NCI-H748 treated with DMSO at 0.1 percent for 48 hours (cell line): Measurements from ENCODE around the gene ZNF136.
A peak's percentile ranks its signal among the peaks of the same experiment; 100 is the strongest.

Experiments used
- DNase-seq: peaks from one replicate; lab custom pipeline; 2025; lab: John Stamatoyannopoulos, UW

The ZNF136 gene

GRCh38 chr19:12194827-12195731 is 32.2 kb downstream of the ZNF136 start:
- DNase-seq, result peak; percentile 86

DNA sequence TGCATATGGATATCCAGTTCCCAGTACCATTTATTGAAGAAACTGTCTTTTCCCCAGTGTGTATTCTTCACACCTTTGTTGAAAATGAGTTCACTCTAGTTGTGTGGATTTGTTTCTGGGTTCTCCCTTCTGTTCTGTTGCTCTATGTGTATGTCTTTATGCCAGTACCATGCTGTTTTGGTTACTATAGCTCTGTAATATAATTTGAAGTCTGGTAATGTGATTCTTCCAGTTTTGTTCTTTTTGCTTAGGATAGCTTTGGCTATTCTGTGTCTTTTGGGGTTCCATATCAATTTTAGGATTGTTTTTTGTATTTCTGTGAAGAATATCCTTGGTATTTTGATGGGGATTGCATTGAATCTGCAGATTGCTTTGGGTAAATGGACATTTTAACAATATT is 35.2 kb downstream of the ZNF136 start:
- DNase-seq, result no peak

GRCh38 chr19:12199757-12200419 is 37.0 kb downstream of the ZNF136 start:
- DNase-seq, result no peak

DNA sequence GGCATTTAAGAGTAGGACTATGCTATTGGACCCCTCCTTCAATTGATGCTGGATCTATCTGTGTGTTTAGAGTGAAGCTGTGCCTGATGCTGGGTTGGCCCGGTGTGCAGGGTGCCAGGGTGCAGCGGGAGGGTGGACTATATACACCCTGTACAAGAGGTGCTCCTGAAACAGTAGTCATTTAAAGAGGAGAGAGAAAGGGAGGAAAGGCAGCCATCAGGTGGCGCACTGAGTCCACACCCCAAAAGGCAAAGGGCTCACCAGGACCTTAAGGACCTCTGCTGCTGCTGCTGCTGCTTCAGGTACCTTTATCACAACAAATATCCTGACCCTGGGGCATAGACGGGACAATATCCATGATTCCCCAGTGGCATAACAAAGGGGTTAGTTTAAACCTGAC is 39.4 kb downstream of the ZNF136 start:
- DNase-seq, result peak; percentile 35

DNA sequence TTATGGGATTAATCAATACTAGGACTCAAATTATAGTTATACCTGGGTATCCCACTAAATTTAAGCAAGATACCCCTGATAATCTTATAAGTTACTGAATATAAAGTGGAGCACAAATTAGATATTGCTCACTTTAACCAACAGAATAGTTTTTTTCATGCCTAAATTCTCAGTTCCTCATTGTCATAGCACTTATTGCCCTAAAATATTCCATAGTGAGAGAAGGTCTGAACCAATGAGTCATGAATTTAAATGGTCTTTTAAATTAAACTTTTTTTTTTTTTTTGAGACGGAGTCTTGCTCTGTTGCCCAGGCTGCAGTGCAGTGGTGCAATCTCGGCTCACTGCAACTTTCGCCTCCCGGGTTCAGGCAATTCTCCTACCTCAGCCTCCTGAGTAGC is 42.4 kb downstream of the ZNF136 start:
- DNase-seq, result no peak

- DNase-seq, result no peak
Observed at GRCh38 chr19:12208221-12208620, 45.3 kb downstream of the ZNF136 start.

DNA sequence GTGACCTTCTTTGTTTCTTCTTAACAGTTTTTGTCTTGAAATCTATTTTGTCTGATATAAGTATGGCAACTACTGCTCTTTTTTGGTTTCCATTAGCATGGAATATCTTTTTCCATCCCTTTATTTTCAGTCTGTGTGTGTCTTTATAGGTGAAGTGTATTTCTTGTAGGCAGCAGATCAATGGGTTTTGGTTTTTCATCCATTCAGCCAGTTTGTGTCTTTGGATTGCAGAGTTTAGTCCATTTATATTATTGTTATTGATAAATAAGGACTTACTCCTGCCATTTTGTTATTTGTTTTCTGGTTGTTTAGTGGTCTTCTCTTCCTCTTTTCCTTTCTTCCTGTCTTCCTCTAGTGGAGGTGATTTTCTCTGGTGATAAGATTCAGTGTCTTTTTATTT is 54.4 kb downstream of the ZNF136 start:
- DNase-seq, result no peak

DNA sequence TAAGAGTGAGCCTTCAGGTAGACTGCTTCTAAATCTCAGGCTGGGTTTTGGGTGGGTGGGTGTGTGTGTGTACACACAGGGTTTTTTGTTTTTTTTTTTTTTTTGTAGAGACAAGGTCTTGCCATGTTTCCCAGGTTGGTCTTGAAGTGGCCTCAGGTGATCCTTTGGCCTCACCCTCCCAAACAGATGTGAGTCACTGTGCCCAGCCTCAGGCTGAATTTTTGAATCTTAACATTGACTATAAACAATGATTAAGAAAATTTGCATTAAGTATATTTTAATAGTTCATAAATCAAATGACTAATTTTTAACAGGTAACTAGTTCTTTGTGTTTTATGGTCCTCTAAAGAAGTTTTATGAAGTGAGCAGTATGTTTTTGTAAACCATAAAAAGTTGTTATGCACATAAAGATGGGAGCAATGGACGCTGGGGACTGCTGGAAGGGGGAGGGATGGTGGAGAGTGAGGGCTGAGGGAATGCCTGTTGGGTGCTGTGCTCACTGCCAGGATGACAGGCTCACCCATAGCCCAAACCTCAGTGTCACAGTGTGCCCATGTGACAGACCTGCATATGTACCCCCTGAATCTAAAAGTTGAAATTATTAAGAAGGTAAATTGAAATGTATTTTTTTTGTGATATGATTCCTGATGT is 60.2 kb downstream of the ZNF136 start:
- no peak for DNase-seq

- DNase-seq, result no peak
Observed at GRCh38 chr19:12224676-12225075, 61.8 kb downstream of the ZNF136 start.

- DNase-seq, result no peak
Observed at GRCh38 chr19:12229990-12230389, 67.1 kb downstream of the ZNF136 start.

DNA sequence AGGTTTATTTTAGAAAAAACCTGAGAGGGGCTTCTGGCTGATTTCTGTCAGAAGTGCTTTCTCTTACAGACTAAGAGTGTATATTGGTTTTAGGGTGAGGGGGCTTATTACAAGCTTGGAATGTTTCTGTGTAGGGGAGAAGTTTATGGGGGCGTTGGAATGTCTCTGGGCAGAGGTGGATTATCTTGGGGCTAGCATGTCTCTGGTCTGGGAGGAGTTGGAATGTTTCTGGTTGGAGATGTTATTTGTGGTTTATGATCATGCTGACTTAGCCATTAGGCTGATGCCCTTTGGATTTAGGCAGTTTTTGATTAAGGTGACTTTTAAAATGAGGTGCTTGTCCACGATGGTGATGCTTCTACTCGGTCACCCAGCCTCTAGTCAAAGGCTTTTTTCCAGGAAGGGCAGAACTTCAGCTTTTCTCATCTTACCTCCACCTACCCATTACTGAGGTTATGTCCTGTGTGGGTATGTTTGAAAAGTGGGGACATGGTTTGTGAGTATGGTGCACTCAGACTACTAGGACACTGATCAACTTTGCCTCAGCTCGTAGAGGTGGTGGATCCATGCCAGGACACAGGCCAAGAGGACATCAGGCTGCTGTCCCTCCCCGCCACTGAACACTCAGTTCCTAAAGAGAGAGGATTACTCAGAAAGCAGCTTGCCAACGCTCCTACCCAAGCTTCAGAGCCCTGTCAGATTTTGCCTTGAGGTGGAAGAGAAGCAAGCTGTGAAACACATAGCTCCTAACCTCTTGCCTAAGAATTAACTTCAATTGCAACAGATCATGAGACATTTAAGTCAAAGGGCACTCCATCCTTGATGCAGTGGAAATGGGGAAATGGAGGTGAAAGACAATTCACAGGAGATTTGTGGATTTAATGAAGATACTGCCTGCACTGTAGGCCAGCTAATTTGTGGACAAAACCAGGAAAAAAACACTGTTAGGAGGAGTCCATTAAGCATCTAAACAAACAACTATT is 68.1 kb downstream of the ZNF136 start:
- DNase-seq, result no peak

DNA sequence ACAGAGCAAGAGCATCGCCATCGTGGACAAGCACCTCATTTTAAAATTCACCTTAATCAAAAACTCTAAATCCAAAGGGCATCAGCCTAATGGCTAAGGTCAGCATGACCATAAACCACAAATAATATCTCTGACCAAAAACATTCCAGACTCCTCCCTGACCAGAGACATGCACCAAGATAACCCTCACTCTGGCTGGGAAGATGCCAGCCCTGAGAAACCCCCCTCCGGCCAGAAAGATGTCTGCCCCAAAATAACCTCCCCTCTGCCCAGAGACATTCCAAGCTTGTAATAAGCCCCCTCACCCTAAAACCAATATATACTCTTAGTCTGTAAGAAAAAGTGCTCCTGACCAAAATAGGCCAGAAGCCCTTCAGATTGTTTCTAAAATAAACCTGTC is 70.1 kb downstream of the ZNF136 start:
- DNase-seq, result no peak

GRCh38 chr19:12237143-12237839 is 74.4 kb downstream of the ZNF136 start:
- no peak for DNase-seq
